SKM-1 treated with dmso at 0.1 percent for 144 hours (cell line): ENCODE results near the gene TUBA3C.
"Not testable (repeated sequence)": the region's sequence is repeated elsewhere in the genome, so short reads cannot be mapped to it uniquely, and the experiment has no call there.

Source experiments
- DNase-seq: peaks from one replicate; lab custom pipeline; 2025; ENCODE audit not compliant: unreplicated experiment; lab: John Stamatoyannopoulos, UW

TUBA3C gene

GRCh38 chr13:19181621-19182485 lies at the start of gene TUBA3C:
Gene TUBA3C, minus strand, starts transcription at chr13:19181824. Its CDS starts 77 bp downstream, at chr13:19181747.
- DNase-seq = no peak

GRCh38 chr13:19207413-19207812 lies 25.8 kb upstream of the TUBA3C start:
- DNase-seq = not testable (repeated sequence)

DNA sequence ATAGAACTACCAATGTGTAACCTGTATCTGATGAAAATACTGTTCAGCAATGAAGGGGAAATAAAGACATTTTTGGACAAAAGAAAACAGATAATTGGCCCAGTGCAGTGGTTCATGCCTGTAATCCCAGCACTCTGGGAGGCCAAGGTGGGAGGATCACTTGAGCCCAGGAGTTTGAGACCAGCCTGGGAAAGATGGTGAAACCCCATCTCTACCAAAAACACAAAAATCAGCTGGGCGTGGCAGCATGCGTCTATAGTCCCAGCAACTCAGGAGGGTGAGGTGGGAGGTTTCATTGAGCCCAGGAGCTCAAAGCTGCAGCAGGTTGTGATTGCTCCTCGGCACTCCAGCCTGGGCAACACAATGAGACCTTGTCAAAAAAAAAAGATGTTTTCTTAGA lies 11.0 kb upstream of the TUBA3C start:
- DNase-seq = not testable (repeated sequence)

DNA sequence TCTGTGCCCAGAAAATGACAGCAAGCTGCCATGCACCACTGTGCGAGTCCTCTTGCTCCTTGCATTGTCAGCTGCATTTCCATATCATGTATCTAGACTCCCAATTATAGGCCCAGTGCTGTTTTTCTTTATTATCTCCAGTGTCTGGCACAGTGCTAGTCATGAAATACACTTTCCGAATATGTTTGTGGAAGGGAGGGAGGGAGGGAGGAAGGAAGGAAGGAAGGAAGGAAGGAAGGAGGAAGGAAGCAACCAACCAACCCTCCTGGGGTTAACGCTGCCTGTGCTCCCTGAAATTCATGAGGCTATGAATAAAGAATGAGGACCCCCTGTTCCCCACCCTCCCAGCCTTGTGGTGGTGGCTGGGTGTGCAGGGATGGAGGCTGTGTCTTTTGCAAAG lies 8.3 kb upstream of the TUBA3C start:
- DNase-seq = not testable (repeated sequence)

DNA sequence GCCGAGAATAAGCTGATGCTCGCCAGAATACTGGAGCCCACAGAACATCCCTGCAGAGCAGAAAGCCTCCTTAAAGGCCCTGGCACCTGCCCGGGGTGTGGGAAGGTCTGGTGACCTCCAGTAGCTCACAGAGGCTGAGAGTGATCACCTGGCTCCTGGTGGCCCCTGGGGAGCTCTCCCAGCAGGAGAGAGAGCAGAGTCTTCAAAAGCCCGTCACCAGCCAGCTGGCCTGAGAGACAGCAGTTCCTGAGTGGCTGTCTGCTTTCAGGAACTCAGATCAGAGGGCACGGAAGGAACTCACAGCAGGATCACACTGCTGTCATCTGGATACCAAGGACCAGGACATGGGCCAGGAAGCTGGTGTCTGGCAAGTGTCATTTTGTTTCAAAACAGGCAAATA lies 7.7 kb upstream of the TUBA3C start:
- not testable (repeated sequence) for DNase-seq

DNA sequence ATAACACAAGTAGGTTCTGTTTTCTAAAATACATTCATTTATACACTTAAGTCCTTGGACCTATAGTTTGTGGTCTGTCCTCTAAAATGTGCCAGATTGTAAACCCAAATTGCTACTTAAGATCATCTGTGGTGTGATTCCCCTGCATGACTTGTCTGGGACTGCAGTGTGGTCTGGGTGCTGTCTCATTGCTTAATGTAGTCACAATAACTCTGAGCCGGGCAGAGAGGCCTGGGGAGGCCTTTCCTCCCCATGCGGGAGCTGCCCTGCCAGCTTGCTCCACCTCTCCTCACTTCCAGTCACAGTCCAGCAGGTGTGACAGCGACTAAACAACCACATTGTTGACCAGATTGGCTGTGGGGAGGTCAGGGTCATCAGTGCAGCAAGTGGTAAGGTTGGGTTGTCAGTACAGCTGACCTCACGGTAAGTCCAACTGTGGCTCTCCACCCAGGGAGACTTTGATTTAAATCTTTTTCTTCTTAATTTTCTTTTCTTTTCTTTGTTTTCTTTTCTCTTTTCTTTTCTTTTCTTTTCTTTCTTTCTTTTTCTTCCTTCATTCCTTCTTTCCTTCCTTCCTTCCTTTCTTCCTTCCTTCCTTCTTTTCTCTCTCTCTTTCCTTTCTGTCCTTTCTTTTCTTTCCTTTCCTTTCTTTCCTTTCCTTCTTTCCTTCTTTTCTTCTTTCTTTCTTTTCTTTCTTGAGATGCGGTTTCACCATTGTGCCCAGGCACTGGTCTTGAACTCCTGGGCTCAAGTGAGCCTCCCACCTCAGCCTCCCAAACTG lies 4.4 kb upstream of the TUBA3C start:
- DNase-seq = no peak

GRCh38 chr13:19185086-19185864 lies 3.7 kb upstream of the TUBA3C start:
- no peak for DNase-seq

- no peak for DNase-seq
These were observed 2.6 kb upstream of the TUBA3C start for GRCh38 chr13:19184176-19184575.

GRCh38 chr13:19183676-19184075 lies 2.1 kb upstream of the TUBA3C start:
- DNase-seq = no peak

DNA sequence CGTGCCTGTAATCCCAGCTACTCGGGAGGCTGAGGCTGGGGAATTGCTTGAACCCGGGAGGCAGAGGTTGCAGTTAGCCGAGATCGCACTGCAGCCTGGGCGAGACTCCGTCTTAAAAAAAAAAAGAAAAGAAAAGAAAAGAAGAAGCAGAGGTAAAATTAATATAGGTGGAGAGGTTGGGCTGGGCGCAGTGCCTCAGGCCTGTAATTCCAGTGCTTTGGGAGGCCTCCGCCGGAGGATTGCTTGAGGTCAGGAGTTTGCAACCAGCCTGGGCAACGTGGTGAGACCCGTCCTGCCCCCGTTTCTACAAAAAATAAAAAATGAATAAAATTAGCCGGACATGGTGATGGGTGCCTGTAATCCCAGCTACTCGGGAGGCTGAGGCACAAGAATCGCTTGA lies 912 bp upstream of the TUBA3C start:
- DNase-seq = no peak

DNA sequence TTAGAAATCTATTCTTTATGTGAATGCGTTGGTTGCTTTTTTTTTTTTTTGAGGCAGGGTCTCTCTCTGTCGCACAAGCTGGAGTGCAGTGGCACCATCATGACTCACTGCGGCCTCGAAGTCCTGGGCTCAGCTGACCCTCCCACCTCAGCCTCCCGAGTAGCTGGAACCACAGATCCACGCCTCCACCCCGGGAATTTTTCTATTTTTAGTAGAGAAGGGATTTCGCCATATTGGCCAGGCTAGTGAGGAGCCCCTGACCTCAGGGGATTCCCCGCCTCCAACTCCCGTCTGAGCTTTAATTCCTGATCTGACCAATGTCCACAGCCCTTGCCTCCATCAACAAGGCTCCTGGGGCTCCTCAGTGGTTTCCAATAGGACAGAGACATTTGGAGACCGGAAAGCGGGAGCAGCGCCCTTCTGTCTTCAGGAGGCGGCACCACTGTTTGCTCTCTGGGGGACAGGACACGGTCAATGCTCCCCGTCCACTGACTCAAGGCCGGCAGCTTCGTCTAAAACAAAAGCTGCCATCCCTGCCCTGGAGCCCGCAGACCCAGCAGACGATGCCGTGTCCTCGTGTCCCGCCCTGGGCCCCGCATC lies 503 bp downstream of the TUBA3C start:
- no peak for DNase-seq

GRCh38 chr13:19179916-19180315 lies 1.7 kb downstream of the TUBA3C start:
- DNase-seq = no peak

DNA sequence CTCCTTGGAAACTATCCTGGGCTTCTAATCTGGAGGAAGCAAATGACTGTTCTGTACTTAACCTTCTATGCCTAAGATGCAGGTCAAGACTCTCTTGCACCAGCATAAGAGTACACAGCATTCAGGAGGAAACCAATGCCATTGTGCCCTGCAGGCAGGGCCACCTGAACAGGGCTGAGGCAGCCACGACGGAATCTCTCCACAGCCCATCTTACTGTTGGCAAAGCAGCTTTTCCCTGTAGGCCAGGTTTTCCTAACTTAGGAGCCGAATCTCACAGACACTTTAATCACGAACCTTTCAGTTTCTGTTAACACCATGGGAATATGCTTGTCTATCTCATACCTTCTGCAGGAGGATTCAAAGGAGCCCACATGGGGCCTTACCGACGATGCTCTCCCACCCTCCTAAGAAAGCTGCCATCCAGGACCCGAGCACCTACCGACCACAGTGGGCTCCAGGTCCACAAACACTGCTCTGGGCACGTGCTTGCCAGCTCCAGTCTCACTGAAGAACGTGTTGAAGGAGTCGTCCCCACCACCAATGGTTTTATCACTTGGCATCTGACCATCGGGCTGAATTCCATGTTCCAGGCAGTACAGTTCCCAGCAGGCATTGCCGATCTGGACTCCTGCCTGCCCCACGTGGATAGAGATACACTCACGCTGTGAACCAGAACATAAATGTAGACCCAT lies 2.6 kb downstream of the TUBA3C start:
- no peak for DNase-seq

DNA sequence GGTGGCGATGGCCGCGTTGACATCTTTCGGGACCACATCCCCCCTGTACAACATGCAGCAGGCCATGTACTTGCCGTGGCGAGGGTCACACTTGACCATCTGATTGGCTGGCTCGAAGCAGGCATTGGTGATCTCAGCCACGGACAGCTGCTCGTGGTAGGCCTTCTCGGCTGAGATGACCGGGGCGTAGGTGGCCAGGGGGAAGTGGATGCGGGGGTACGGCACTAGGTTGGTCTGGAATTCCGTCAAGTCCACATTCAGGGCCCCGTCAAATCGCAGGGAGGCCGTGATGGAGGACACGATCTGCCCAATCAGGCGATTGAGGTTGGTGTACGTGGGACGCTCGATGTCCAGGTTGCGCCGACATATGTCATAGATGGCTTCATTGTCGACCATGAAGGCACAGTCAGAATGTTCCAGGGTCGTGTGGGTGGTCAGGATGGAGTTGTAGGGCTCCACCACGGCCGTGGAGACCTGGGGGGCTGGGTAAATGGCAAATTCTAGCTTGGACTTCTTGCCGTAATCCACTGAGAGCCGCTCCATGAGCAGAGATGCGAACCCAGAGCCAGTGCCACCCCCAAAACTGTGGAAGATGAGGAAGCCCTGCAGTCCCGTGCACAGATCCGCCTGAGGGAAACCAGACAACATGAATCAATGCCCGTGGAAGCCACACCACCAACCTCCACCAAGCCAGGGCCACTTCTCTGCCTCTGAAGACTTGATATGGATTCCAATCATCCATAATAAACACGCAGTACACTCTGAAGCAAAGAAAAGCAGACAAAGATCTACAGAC lies 4.4 kb downstream of the TUBA3C start:
- not testable (repeated sequence) for DNase-seq

DNA sequence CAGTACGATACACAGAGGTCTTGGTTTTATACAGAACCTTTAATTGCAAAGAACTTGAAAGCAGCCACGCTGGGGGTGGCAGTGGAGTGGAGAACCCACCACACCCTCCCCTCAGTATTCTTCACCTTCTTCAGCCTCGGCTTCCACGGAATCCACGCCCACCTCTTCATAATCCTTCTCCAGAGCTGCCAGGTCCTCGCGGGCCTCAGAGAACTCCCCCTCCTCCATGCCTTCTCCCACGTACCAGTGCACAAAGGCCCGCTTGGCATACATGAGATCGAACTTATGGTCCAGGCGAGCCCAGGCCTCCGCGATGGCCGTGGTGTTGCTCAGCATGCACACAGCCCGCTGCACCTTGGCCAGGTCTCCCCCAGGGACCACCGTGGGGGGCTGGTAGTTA lies 7.9 kb downstream of the TUBA3C start:
- no peak for DNase-seq

DNA sequence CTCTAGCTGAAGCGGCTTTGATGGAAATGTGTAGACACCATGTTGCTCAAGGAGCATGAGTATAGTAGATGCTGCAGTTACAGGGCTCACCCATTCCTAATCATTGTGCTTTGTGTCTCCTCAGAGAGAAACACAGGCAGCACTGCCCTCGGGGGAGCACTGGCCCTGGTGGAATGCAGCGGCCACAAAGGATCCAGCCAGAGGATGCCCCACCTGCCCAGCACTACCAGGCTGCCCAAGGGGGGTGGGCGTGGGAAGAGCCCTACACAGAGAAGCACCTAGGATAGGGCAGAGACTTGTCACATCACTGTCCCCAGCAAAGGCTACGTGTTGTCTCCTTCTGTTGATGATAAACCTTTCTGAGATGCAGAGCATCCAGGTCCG lies 9.0 kb downstream of the TUBA3C start:
- DNase-seq = no peak

- DNase-seq = no peak
These were observed 9.5 kb downstream of the TUBA3C start for GRCh38 chr13:19172007-19172646.

- DNase-seq = no peak
These were observed 10.1 kb downstream of the TUBA3C start for GRCh38 chr13:19171563-19171962.

- no peak for DNase-seq
These were observed 11.6 kb downstream of the TUBA3C start for GRCh38 chr13:19169991-19170390.
